AG10803 (cell line): ENCODE results near the gene MTR.

ENCODE experiments used
- DNase-seq: peaks from one replicate; pipeline ENCODE4 v3.0.0; 2010; ENCODE audit warnings: low read depth
- H3K4me3 ChIP-seq: 2 replicates; pipeline ENCODE4 v1.5.1; 2011; ENCODE audit warnings: mild to moderate bottlenecking, low read length, control low read depth
- CTCF ChIP-seq: conservative IDR thresholded peaks from 2 replicates; pipeline ENCODE4 v1.5.1; 2011; ENCODE audit warnings: mild to moderate bottlenecking, low read length, control low read depth, inconsistent platforms

Gene MTR

GRCh38 chr1:236880209-236880608 is 85.1 kb downstream of the MTR start:
- DNase-seq, result no peak
- H3K4me3 ChIP-seq, result no peak overlapping the region
- TF ChIP-seq CTCF, result no peak

GRCh38 chr1:236882678-236883077 is 87.6 kb downstream of the MTR start:
- no peak for DNase-seq
- H3K4me3 ChIP-seq, result no peak overlapping the region
- no peak for TF ChIP-seq CTCF

- TF ChIP-seq CTCF, result no peak
- DNase-seq, result no peak
These were observed 91.1 kb downstream of the MTR start for GRCh38 chr1:236886199-236886598.

GRCh38 chr1:236887081-236887480 is 92.0 kb downstream of the MTR start:
- no peak for DNase-seq
- no peak overlapping the region for H3K4me3 ChIP-seq
- no peak for TF ChIP-seq CTCF

More at GRCh38 chr1:236886199-236886598, 91.1 kb downstream of the MTR start:
- no peak overlapping the region for H3K4me3 ChIP-seq

GRCh38 chr1:236888126-236888525 is 93.0 kb downstream of the MTR start:
- no peak for TF ChIP-seq CTCF
- H3K4me3 ChIP-seq, result no peak overlapping the region
- DNase-seq, result no peak

- TF ChIP-seq CTCF, result no peak
- no peak for DNase-seq
- H3K4me3 ChIP-seq, result no peak overlapping the region
These were observed 93.8 kb downstream of the MTR start for GRCh38 chr1:236888903-236889302.

GRCh38 chr1:236890152-236891056 is 95.3 kb downstream of the MTR start:
- H3K4me3 ChIP-seq, result no peak overlapping the region
- no peak for TF ChIP-seq CTCF
- no peak for DNase-seq
